ENCODE results near the gene ACTR8.

DNA sequence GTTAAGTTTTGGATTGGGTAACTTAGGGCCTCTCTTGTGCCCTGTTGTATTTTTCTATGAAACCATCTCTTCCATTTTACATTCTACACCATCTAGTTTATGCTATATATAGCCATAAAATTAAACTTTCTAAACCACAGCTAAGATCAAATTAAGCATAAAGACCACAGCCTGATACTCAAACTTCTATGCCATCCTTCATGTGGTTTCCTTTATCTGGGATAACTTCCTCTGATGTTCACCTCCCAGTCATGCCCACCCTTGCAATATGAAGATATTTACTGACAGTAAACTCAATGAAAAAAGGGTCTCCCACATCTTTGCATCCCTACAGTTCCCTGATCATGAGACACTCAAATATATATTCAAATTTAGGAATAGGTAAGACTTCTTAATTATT, 5.5 kb upstream of the ACTR8 start:
- TF ChIP-seq, protein P1, sequence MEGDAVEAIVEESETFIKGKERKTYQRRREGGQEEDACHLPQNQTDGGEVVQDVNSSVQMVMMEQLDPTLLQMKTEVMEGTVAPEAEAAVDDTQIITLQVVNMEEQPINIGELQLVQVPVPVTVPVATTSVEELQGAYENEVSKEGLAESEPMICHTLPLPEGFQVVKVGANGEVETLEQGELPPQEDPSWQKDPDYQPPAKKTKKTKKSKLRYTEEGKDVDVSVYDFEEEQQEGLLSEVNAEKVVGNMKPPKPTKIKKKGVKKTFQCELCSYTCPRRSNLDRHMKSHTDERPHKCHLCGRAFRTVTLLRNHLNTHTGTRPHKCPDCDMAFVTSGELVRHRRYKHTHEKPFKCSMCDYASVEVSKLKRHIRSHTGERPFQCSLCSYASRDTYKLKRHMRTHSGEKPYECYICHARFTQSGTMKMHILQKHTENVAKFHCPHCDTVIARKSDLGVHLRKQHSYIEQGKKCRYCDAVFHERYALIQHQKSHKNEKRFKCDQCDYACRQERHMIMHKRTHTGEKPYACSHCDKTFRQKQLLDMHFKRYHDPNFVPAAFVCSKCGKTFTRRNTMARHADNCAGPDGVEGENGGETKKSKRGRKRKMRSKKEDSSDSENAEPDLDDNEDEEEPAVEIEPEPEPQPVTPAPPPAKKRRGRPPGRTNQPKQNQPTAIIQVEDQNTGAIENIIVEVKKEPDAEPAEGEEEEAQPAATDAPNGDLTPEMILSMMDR (IDR thresholded peaks at IDR 0.05): no peak
- no peak for TF ChIP-seq EZH2 (IDR thresholded peaks at IDR 0.05)
